Stimulated activated CD8-positive, alpha-beta memory T cell treated with anti-CD3 and anti-CD28 coated beads, Interleukin-12 subunit alpha, Interleukin-12 subunit beta, amount 100 ng/mL, for 24 hours (primary cell): ENCODE data around the gene SCAMP2.

Experiments
- DNase-seq: peaks from one replicate; pipeline ENCODE4 v3.0.0-alpha.2; 2020; ENCODE audit errors: extremely low read depth

The SCAMP2 gene

GRCh38 chr15:74858369-74858740, 14.8 kb downstream of the SCAMP2 start:
- DNase-seq: no peak

GRCh38 chr15:74857671-74858368, 15.3 kb downstream of the SCAMP2 start:
- no peak for DNase-seq

- DNase-seq: no peak
These were observed 16.0 kb downstream of the SCAMP2 start for GRCh38 chr15:74857082-74857655.

GRCh38 chr15:74856537-74856936, 16.6 kb downstream of the SCAMP2 start:
- DNase-seq: no peak

- no peak for DNase-seq
These were observed 17.3 kb downstream of the SCAMP2 start for GRCh38 chr15:74855857-74856256.

- DNase-seq: no peak
These were observed 18.6 kb downstream of the SCAMP2 start for GRCh38 chr15:74854453-74855022.

- no peak for DNase-seq
These were observed 21.2 kb downstream of the SCAMP2 start for GRCh38 chr15:74851960-74852359.

GRCh38 chr15:74850393-74850792, 22.8 kb downstream of the SCAMP2 start:
- DNase-seq: no peak

- no peak for DNase-seq
These were observed 25.7 kb downstream of the SCAMP2 start for GRCh38 chr15:74847432-74847831.

- DNase-seq: no peak
These were observed 27.6 kb downstream of the SCAMP2 start for GRCh38 chr15:74845581-74845980.

- no peak for DNase-seq
These were observed 28.0 kb downstream of the SCAMP2 start for GRCh38 chr15:74845208-74845568.

- no peak for DNase-seq
These were observed 28.6 kb downstream of the SCAMP2 start for GRCh38 chr15:74844319-74845207.

- no peak for DNase-seq
These were observed 29.3 kb downstream of the SCAMP2 start for GRCh38 chr15:74843891-74844299.

- DNase-seq: no peak
These were observed 29.7 kb downstream of the SCAMP2 start for GRCh38 chr15:74843445-74843828.

- DNase-seq: peak; percentile 83
These were observed 30.4 kb downstream of the SCAMP2 start, which contains the start of gene ULK3 for GRCh38 chr15:74842581-74843444. Gene ULK3 (minus strand): TSS chr15:74843156. CDS start chr15:74843105, 51 bp downstream.

- no peak for DNase-seq
These were observed 31.2 kb downstream of the SCAMP2 start for GRCh38 chr15:74841891-74842373.

- DNase-seq: no peak
These were observed 32.1 kb downstream of the SCAMP2 start for GRCh38 chr15:74840851-74841775.

- DNase-seq: no peak
These were observed 33.4 kb downstream of the SCAMP2 start for GRCh38 chr15:74839526-74840395.
